Activated T-helper 1 cell treated with anti-CD3 and anti-CD28 coated beads, Interleukin-12 subunit alpha, Interleukin-12 subunit beta, Interleukin-2, Interleukin-4 antibody, amounts not matched to agents 30 ng/mL and 10 ng/mL and 1 ng/mL, durations not matched to agents 14 hours and 24 hours and 36 hours (primary cell): ENCODE measurements around the gene USP32. TPM values are rescaled to one million over a fixed set of nuclear protein-coding genes. Genes with fewer than 3 reads are reported as not detected.

Source experiments
- DNase-seq: peaks from one replicate; pipeline ENCODE4 v3.0.0; 2021; ENCODE audit warnings: low spot score
- H3K27ac Mint-ChIP-seq: one replicate; pipeline ENCODE4 v1.8.0; 2021; ENCODE audit warnings: mild to moderate bottlenecking, mixed read lengths
- H3K27me3 Mint-ChIP-seq: one replicate; pipeline ENCODE4 v1.8.0; 2022; ENCODE audit warnings: mild to moderate bottlenecking, moderate library complexity, mixed read lengths; ENCODE audit not compliant: insufficient read depth
- H3K36me3 Mint-ChIP-seq: one replicate; pipeline ENCODE4 v1.8.0; 2021; ENCODE audit warnings: low read depth, mixed read lengths
- H3K4me1 Mint-ChIP-seq: one replicate; pipeline ENCODE4 v1.8.0; 2021; ENCODE audit warnings: low read depth, mixed read lengths
- H3K4me3 Mint-ChIP-seq: one replicate; pipeline ENCODE4 v1.8.0; 2021; ENCODE audit warnings: mild to moderate bottlenecking, moderate library complexity, mixed read lengths
- H3K9me3 Mint-ChIP-seq: one replicate; pipeline ENCODE4 v1.8.0; 2021; ENCODE audit warnings: mixed read lengths
- intact Hi-C: fragments of 100-400 bp; cut with micrococcal nuclease; formaldehyde crosslinking; loops from one replicate; pipeline ENCODE4 v1.15.1; 2024
- total RNA-seq: library from RNA; stranded (reverse); gene quantifications from 2 replicates; pipeline ENCODE4 v1.2.3, GENCODE V29; 2022

The USP32 gene
- total RNA-seq, 1 donor from 2014 or later, result 30.5 TPM

- no peaks in the 10 kb centered on the region for H3K9me3 Mint-ChIP-seq
- H3K27me3 Mint-ChIP-seq, result peaks cover 51% of the 10 kb centered on the region
- H3K4me1 Mint-ChIP-seq, result peaks cover 42% of the 10 kb centered on the region
- intact Hi-C loops, result loop anchor here (10.0 kb wide), 1 partner anchor 53 kb away; no protein-coding TSS in a partner anchor
- H3K36me3 Mint-ChIP-seq, result peaks cover 5% of the 10 kb centered on the region
- H3K27ac Mint-ChIP-seq, result no peak overlapping the region
- no peak overlapping the region for H3K4me3 Mint-ChIP-seq
- no peak for DNase-seq
Measured at GRCh38 chr17:60137731-60138130, 254.2 kb downstream of the USP32 start.

- peak overlapping the region; percentile 91 for H3K4me3 Mint-ChIP-seq
- H3K36me3 Mint-ChIP-seq, result peaks cover 8% of the 10 kb centered on the region
- no peaks in the 10 kb centered on the region for H3K9me3 Mint-ChIP-seq
- intact Hi-C loops, result loop anchor here (10.0 kb wide), 1 partner anchor 51 kb away; no protein-coding TSS in a partner anchor
- no peak for DNase-seq
- H3K27me3 Mint-ChIP-seq, result peaks cover 35% of the 10 kb centered on the region
- H3K27ac Mint-ChIP-seq, result no peak overlapping the region
- H3K4me1 Mint-ChIP-seq, result peaks cover 29% of the 10 kb centered on the region
Measured at GRCh38 chr17:60135951-60136666, 255.8 kb downstream of the USP32 start.

GRCh38 chr17:60135151-60135950 is 256.6 kb downstream of the USP32 start:
- peak overlapping the region; percentile 91 for H3K4me3 Mint-ChIP-seq
- intact Hi-C loops, result loop anchor here (10.0 kb wide), 1 partner anchor 51 kb away; no protein-coding TSS in a partner anchor
- peaks cover 29% of the 10 kb centered on the region for H3K4me1 Mint-ChIP-seq
- DNase-seq, result peak; percentile 86
- peaks cover 8% of the 10 kb centered on the region for H3K36me3 Mint-ChIP-seq
- H3K27me3 Mint-ChIP-seq, result peaks cover 27% of the 10 kb centered on the region
- peak overlapping the region; percentile 87 for H3K27ac Mint-ChIP-seq
- no peaks in the 10 kb centered on the region for H3K9me3 Mint-ChIP-seq

GRCh38 chr17:60134396-60135150 is 257.4 kb downstream of the USP32 start:
- peaks cover 8% of the 10 kb centered on the region for H3K36me3 Mint-ChIP-seq
- H3K9me3 Mint-ChIP-seq, result no peaks in the 10 kb centered on the region
- no peak for DNase-seq
- H3K4me1 Mint-ChIP-seq, result peaks cover 25% of the 10 kb centered on the region
- H3K27ac Mint-ChIP-seq, result peak overlapping the region; percentile 87
- peaks cover 21% of the 10 kb centered on the region for H3K27me3 Mint-ChIP-seq
- intact Hi-C loops, result loop anchor here (10.0 kb wide), 1 partner anchor 50 kb away; no protein-coding TSS in a partner anchor
- H3K4me3 Mint-ChIP-seq, result peak overlapping the region; percentile 91

- no peaks in the 10 kb centered on the region for H3K9me3 Mint-ChIP-seq
- no peaks in the 10 kb centered on the region for H3K27me3 Mint-ChIP-seq
- intact Hi-C loops, result loop anchor here (10.0 kb wide), 1 partner anchor 46 kb away; no protein-coding TSS in a partner anchor
- H3K27ac Mint-ChIP-seq, result no peak overlapping the region
- no peak overlapping the region for H3K4me3 Mint-ChIP-seq
- DNase-seq, result no peak
- H3K4me1 Mint-ChIP-seq, result peaks cover 17% of the 10 kb centered on the region
- peaks cover 7% of the 10 kb centered on the region for H3K36me3 Mint-ChIP-seq
Measured at GRCh38 chr17:60130466-60130865, 261.5 kb downstream of the USP32 start.

GRCh38 chr17:60129164-60129563 is 262.8 kb downstream of the USP32 start:
- Mint-ChIP-seq H3K27me3 (no peaks in the 10 kb centered on the region), H3K9me3 (no peaks in the 10 kb centered on the region), H3K4me3 (no peak overlapping the region), H3K4me1 (peaks cover 4% of the 10 kb centered on the region), H3K27ac (no peak overlapping the region), H3K36me3 (peaks cover 7% of the 10 kb centered on the region)
- intact Hi-C loops, result no loop called here
- no peak for DNase-seq

Other genes with a start within 250 kb of the USP32 start
- gene CA4, start 242.2 kb downstream of the USP32 start, total RNA-seq, result not detected in 2 replicates
- not detected in 2 replicates for gene CHCT1, start 30.4 kb upstream of the USP32 start, total RNA-seq
- 23.4 and 28.1 TPM in 2 replicates for gene APPBP2, start 134.1 kb upstream of the USP32 start, total RNA-seq
- 18.6 and 19.7 TPM in 2 replicates for gene PPM1D, start 208.1 kb upstream of the USP32 start, total RNA-seq